Endothelial cell (in vitro differentiated cells): ENCODE data around the gene PDE5A. TPM values are rescaled to one million over a fixed set of nuclear protein-coding genes. Genes with fewer than 3 reads are reported as not detected.
"Not testable (repeated sequence)": the region's sequence is repeated elsewhere in the genome, so short reads cannot be mapped to it uniquely, and the experiment has no call there.

Source experiments
- DNase-seq: peaks from one replicate; pipeline ENCODE4 v3.0.0; 2021; ENCODE audit warnings: low spot score
- H3K27ac Mint-ChIP-seq: one replicate; pipeline ENCODE4 v1.8.0; 2021; ENCODE audit warnings: mixed read lengths, inconsistent platforms; ENCODE audit not compliant: unreplicated experiment
- H3K27me3 Mint-ChIP-seq: one replicate; pipeline ENCODE4 v1.8.0; 2021; ENCODE audit warnings: mild to moderate bottlenecking, moderate library complexity, mixed read lengths, inconsistent platforms; ENCODE audit not compliant: unreplicated experiment
- H3K36me3 Mint-ChIP-seq: one replicate; pipeline ENCODE4 v1.8.0; 2021; ENCODE audit warnings: mild to moderate bottlenecking, low read depth, mixed read lengths, inconsistent platforms; ENCODE audit not compliant: unreplicated experiment
- H3K4me1 Mint-ChIP-seq: one replicate; pipeline ENCODE4 v1.8.0; 2021; ENCODE audit warnings: mild to moderate bottlenecking, mixed read lengths, inconsistent platforms; ENCODE audit not compliant: unreplicated experiment
- H3K4me3 Mint-ChIP-seq: one replicate; pipeline ENCODE4 v1.8.0; 2021; ENCODE audit warnings: mild to moderate bottlenecking, mixed read lengths, inconsistent platforms; ENCODE audit not compliant: unreplicated experiment
- H3K9me3 Mint-ChIP-seq: one replicate; pipeline ENCODE4 v1.8.0; 2021; ENCODE audit warnings: mixed read lengths, inconsistent platforms; ENCODE audit not compliant: unreplicated experiment
- total RNA-seq: library from RNA; stranded (reverse); fragmentation: NEBNext Ultra II Directional; extraction: Animal tissue kit (Norgen Biotek cat#: 25700); gene quantifications from one replicate; pipeline ENCODE4 v1.2.1, GENCODE V29; 2021; ENCODE audit not compliant: unreplicated experiment
- TF ChIP-seq, protein P1 (sequence below): fragments of 200-600 bp; sonication (generic); IDR thresholded peaks from one replicate; pipeline ENCODE4 v1.5.0; 2021; ENCODE audit warnings: antibody characterized with exemption; ENCODE audit not compliant: unreplicated experiment

Gene PDE5A
- total RNA-seq, 1 donor from 2014 or later, result 3.4 TPM

- TF ChIP-seq, protein P1, sequence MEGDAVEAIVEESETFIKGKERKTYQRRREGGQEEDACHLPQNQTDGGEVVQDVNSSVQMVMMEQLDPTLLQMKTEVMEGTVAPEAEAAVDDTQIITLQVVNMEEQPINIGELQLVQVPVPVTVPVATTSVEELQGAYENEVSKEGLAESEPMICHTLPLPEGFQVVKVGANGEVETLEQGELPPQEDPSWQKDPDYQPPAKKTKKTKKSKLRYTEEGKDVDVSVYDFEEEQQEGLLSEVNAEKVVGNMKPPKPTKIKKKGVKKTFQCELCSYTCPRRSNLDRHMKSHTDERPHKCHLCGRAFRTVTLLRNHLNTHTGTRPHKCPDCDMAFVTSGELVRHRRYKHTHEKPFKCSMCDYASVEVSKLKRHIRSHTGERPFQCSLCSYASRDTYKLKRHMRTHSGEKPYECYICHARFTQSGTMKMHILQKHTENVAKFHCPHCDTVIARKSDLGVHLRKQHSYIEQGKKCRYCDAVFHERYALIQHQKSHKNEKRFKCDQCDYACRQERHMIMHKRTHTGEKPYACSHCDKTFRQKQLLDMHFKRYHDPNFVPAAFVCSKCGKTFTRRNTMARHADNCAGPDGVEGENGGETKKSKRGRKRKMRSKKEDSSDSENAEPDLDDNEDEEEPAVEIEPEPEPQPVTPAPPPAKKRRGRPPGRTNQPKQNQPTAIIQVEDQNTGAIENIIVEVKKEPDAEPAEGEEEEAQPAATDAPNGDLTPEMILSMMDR, result no peak
- H3K36me3 Mint-ChIP-seq, result no peaks in the 10 kb centered on the region
- H3K4me3 Mint-ChIP-seq, result no peak overlapping the region
- no peaks in the 10 kb centered on the region for H3K4me1 Mint-ChIP-seq
- no peak for DNase-seq
- H3K27ac Mint-ChIP-seq, result no peak overlapping the region
- H3K9me3 Mint-ChIP-seq, result no peaks in the 10 kb centered on the region
- H3K27me3 Mint-ChIP-seq, result no peaks in the 10 kb centered on the region
These were observed 19.0 kb upstream of the PDE5A start for GRCh38 chr4:119647558-119647957.

DNA sequence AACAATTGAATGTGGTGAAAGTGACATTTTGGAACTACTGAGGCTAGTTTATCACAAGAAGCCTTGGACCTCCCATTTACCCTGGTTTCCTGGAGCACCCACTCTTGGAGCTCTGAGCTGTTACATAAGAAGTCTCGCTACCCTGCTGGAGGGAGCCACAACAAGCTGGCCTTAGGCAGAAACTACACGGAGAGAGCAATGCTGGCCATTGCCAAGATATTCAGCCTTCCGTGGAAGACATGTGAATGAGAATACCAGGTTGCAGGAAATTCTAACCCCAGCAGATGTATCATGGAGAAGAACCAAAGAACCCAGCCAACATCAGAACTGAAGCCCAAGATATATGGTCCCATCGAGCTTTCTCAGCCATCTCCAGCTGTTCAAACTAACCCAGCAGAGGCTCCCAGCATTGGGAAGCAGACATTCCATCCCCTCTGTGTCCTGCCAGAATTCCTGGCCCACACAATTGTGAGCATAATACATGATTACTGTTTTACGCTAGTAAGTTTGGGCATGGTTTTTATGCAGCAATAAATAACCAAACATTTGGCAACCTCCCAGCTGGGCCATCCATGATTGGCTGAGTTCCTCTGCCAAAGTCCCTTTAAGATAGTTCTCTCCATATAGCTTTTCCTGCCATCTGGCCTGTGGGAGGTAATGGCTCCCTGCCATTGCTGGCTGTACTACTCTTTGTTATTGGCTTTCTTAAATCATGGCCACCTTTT lies 17.9 kb upstream of the PDE5A start:
- no peaks in the 10 kb centered on the region for H3K9me3 Mint-ChIP-seq
- no peaks in the 10 kb centered on the region for H3K4me1 Mint-ChIP-seq
- H3K27ac Mint-ChIP-seq, result no peak overlapping the region
- H3K27me3 Mint-ChIP-seq, result no peaks in the 10 kb centered on the region
- TF ChIP-seq, protein P1, result no peak
- DNase-seq, result no peak
- no peak overlapping the region for H3K4me3 Mint-ChIP-seq
- H3K36me3 Mint-ChIP-seq, result no peaks in the 10 kb centered on the region

GRCh38 chr4:119643306-119644042 lies 14.9 kb upstream of the PDE5A start:
- Mint-ChIP-seq H3K4me3 (no peak overlapping the region), H3K36me3 (no peaks in the 10 kb centered on the region), H3K27me3 (no peaks in the 10 kb centered on the region), H3K9me3 (no peaks in the 10 kb centered on the region), H3K27ac (no peak overlapping the region), H3K4me1 (no peaks in the 10 kb centered on the region)
- TF ChIP-seq, protein P1, result no peak
- no peak for DNase-seq

DNA sequence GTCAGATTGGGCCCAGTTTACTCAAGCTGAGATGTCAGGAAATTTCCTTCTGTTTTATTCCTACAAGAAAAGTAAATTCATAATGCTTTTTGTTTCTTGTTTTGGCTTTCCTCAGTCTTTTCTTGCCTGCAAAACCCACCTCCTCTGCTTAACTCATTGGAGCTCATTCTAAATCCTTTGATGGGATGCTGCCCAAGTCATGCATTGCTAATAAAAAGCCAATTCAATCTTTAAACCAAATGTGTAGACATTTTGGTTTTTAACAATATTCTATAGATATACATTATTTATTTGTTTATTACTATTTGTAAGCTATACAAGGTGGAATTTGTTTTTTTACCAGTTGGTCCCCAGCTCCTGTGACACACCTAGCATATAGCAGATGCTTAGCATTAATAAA lies 13.2 kb upstream of the PDE5A start:
- Mint-ChIP-seq H3K27ac (no peak overlapping the region), H3K27me3 (no peaks in the 10 kb centered on the region), H3K4me1 (no peaks in the 10 kb centered on the region), H3K9me3 (no peaks in the 10 kb centered on the region), H3K4me3 (no peak overlapping the region), H3K36me3 (no peaks in the 10 kb centered on the region)
- DNase-seq, result no peak
- TF ChIP-seq, protein P1, result no peak

GRCh38 chr4:119638359-119638758 lies 9.8 kb upstream of the PDE5A start:
- no peaks in the 10 kb centered on the region for H3K9me3 Mint-ChIP-seq
- H3K27me3 Mint-ChIP-seq, result no peaks in the 10 kb centered on the region
- TF ChIP-seq, protein P1, result no peak
- no peak overlapping the region for H3K27ac Mint-ChIP-seq
- no peak for DNase-seq
- H3K36me3 Mint-ChIP-seq, result no peaks in the 10 kb centered on the region
- H3K4me1 Mint-ChIP-seq, result no peaks in the 10 kb centered on the region
- no peak overlapping the region for H3K4me3 Mint-ChIP-seq

DNA sequence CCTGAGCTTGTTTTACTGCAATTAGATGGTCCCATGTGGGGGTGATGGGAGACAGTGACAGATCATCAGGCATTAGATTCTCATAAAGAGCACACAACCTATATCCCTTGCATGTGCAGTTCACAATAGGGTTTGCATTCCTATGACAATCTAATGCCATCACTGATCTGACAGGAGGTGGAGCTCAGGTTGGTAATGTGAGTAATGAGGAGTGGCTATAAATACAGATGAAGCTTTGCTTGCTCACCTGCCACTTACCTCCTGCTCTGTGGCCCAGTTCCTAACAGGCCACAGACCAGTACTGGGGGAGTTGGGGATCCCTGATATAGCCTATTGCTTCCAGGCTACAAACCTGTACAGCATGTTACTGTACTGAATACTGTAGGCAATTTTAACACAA lies 8.2 kb upstream of the PDE5A start:
- H3K4me3 Mint-ChIP-seq, H3K36me3 Mint-ChIP-seq, H3K4me1 Mint-ChIP-seq, H3K9me3 Mint-ChIP-seq, H3K27ac Mint-ChIP-seq, H3K27me3 Mint-ChIP-seq, DNase-seq: not testable (repeated sequence)
